ENCODE data around the gene RLBP1. TPM values are rescaled to one million over a fixed set of nuclear protein-coding genes. Genes with fewer than 3 reads are reported as not detected.
A peak's percentile ranks its signal among the peaks of the same experiment; 100 is the strongest.

RLBP1 gene
- total RNA-seq, 2 donors from 2014 or later, result not detected

DNA sequence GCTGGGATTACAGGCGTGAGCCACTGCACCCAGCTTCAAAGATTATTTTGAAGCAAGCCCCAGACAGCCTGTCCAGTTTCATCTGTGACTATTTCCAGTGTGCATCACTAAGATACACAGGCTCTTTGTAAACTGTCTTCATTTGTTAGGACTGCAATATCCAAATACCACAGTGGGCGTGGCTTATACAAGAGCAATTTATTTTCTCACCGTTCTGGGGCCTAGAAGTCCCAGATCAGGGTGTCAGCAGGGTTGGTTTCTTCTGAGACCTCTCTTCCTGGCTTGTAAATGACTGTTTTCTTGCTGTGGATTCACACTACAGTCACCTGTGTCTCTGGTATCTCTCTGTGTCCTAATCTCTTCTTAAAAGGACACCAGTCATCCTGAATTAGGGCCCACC is 59.7 kb downstream of the RLBP1 start:
- Histone ChIP-seq H3K27me3 (replicated peaks; ENCODE audit: insufficient read depth) (no peaks in the 10 kb centered on the region), H3K27ac (peak overlapping the region in 1 of 2 donors; percentile 9), H3K36me3 (peaks cover 15% of the 10 kb centered on the region), H3K9me3 (no peaks in the 10 kb centered on the region), H3K4me1 (ENCODE audit: control insufficient read depth in 1 of 2, low read depth in 2 of 2) (peaks cover 23% of the 10 kb centered on the region in 2 donors), H3K4me3 (no peak overlapping the region)
- ATAC-seq (ENCODE audit: insufficient number of reproducible peaks, low FRiP score, low read depth), result no peak
- DNase-seq (ENCODE audit: low spot score), result no peak
- TF ChIP-seq, protein P1, sequence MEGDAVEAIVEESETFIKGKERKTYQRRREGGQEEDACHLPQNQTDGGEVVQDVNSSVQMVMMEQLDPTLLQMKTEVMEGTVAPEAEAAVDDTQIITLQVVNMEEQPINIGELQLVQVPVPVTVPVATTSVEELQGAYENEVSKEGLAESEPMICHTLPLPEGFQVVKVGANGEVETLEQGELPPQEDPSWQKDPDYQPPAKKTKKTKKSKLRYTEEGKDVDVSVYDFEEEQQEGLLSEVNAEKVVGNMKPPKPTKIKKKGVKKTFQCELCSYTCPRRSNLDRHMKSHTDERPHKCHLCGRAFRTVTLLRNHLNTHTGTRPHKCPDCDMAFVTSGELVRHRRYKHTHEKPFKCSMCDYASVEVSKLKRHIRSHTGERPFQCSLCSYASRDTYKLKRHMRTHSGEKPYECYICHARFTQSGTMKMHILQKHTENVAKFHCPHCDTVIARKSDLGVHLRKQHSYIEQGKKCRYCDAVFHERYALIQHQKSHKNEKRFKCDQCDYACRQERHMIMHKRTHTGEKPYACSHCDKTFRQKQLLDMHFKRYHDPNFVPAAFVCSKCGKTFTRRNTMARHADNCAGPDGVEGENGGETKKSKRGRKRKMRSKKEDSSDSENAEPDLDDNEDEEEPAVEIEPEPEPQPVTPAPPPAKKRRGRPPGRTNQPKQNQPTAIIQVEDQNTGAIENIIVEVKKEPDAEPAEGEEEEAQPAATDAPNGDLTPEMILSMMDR (IDR thresholded peaks at IDR 0.05), result no peak

Other genes starting within 250 kb of the RLBP1 start
- gene ABHD2, start 133.1 kb downstream of the RLBP1 start, total RNA-seq, result 100 to 1,000 TPM; 177 to 283 TPM
- gene FANCI, start 22.4 kb upstream of the RLBP1 start, total RNA-seq, result 10 to 100 TPM in 1 of 2 donors, 1 to 10 TPM in 1; 3.0 to 16.2 TPM
- 10 to 100 TPM; 89.2 to 89.8 TPM for gene POLG, start 113.2 kb upstream of the RLBP1 start, total RNA-seq

Data from thoracic aorta (tissue), 2 donors.